Measurements from ENCODE around the gene TSPAN9.

Gene TSPAN9

GRCh38 chr12:3042826-3043225 is 34.4 kb upstream of the TSPAN9 start:
- Histone ChIP-seq H3K27me3 (ENCODE audit: insufficient read depth, poor library complexity, severe bottlenecking) (no peaks in the 10 kb centered on the region), H3K36me3 (ENCODE audit: low read depth) (peaks cover 8% of the 10 kb centered on the region), H3K9me3 (ENCODE audit: severe bottlenecking) (no peaks in the 10 kb centered on the region), H3K4me3 (ENCODE audit: severe bottlenecking) (no peak overlapping the region), H3K4me1 (ENCODE audit: insufficient read depth, poor library complexity, severe bottlenecking) (no peaks in the 10 kb centered on the region), H3K27ac (ENCODE audit: poor library complexity, severe bottlenecking) (no peak overlapping the region)
- ATAC-seq (ENCODE audit: low read depth) (no peak), DNase-seq (ENCODE audit: low spot score) (peak; percentile 51)
- no peak for TF ChIP-seq CTCF (IDR thresholded peaks at IDR 0.05; ENCODE audit: poor library complexity, severe bottlenecking)

- Histone ChIP-seq H3K9me3 (ENCODE audit: severe bottlenecking) (no peaks in the 10 kb centered on the region), H3K4me1 (ENCODE audit: insufficient read depth, poor library complexity, severe bottlenecking) (no peaks in the 10 kb centered on the region), H3K27me3 (ENCODE audit: insufficient read depth, poor library complexity, severe bottlenecking) (no peaks in the 10 kb centered on the region), H3K4me3 (ENCODE audit: severe bottlenecking) (no peak overlapping the region), H3K36me3 (ENCODE audit: low read depth) (peaks cover 8% of the 10 kb centered on the region), H3K27ac (ENCODE audit: poor library complexity, severe bottlenecking) (no peak overlapping the region)
- DNase-seq (ENCODE audit: low spot score) (peak; percentile 64), ATAC-seq (ENCODE audit: low read depth) (no peak)
- TF ChIP-seq CTCF (IDR thresholded peaks at IDR 0.05; ENCODE audit: poor library complexity, severe bottlenecking), result no peak
Observed at GRCh38 chr12:3043406-3043805, 33.8 kb upstream of the TSPAN9 start.

GRCh38 chr12:3044141-3044630 is 33.0 kb upstream of the TSPAN9 start:
- peaks cover 8% of the 10 kb centered on the region for H3K36me3 ChIP-seq (ENCODE audit: low read depth)
- TF ChIP-seq CTCF (IDR thresholded peaks at IDR 0.05; ENCODE audit: poor library complexity, severe bottlenecking), result no peak
- no peaks in the 10 kb centered on the region for H3K9me3 ChIP-seq (ENCODE audit: severe bottlenecking)
- H3K4me1 ChIP-seq (ENCODE audit: insufficient read depth, poor library complexity, severe bottlenecking), result no peaks in the 10 kb centered on the region
- DNase-seq (ENCODE audit: low spot score) (peak; percentile 64), ATAC-seq (ENCODE audit: low read depth) (no peak)
- H3K27ac ChIP-seq (ENCODE audit: poor library complexity, severe bottlenecking), result no peak overlapping the region
- H3K27me3 ChIP-seq (ENCODE audit: insufficient read depth, poor library complexity, severe bottlenecking), result no peaks in the 10 kb centered on the region
- no peak overlapping the region for H3K4me3 ChIP-seq (ENCODE audit: severe bottlenecking)

- no peaks in the 10 kb centered on the region for H3K9me3 ChIP-seq (ENCODE audit: severe bottlenecking)
- no peak overlapping the region for H3K27ac ChIP-seq (ENCODE audit: poor library complexity, severe bottlenecking)
- H3K36me3 ChIP-seq (ENCODE audit: low read depth), result peaks cover 2% of the 10 kb centered on the region; the same call in 1 of the 2 replicates
- H3K4me1 ChIP-seq (ENCODE audit: insufficient read depth, poor library complexity, severe bottlenecking), result no peaks in the 10 kb centered on the region
- DNase-seq (ENCODE audit: low spot score) (no peak), ATAC-seq (ENCODE audit: low read depth) (no peak)
- TF ChIP-seq CTCF (IDR thresholded peaks at IDR 0.05; ENCODE audit: poor library complexity, severe bottlenecking), result no peak
- no peak overlapping the region for H3K4me3 ChIP-seq (ENCODE audit: severe bottlenecking)
- H3K27me3 ChIP-seq (ENCODE audit: insufficient read depth, poor library complexity, severe bottlenecking), result no peaks in the 10 kb centered on the region
Observed at GRCh38 chr12:3045494-3045893, 31.7 kb upstream of the TSPAN9 start.

GRCh38 chr12:3045989-3046388 is 31.2 kb upstream of the TSPAN9 start:
- no peak for ATAC-seq (ENCODE audit: low read depth)
- Histone ChIP-seq H3K27ac (ENCODE audit: poor library complexity, severe bottlenecking) (no peak overlapping the region), H3K36me3 (ENCODE audit: low read depth) (no peaks in the 10 kb centered on the region), H3K4me3 (ENCODE audit: severe bottlenecking) (no peak overlapping the region), H3K4me1 (ENCODE audit: insufficient read depth, poor library complexity, severe bottlenecking) (no peaks in the 10 kb centered on the region), H3K9me3 (ENCODE audit: severe bottlenecking) (no peaks in the 10 kb centered on the region), H3K27me3 (ENCODE audit: insufficient read depth, poor library complexity, severe bottlenecking) (no peaks in the 10 kb centered on the region)
- no peak for DNase-seq (ENCODE audit: low spot score)
- no peak for TF ChIP-seq CTCF (IDR thresholded peaks at IDR 0.05; ENCODE audit: poor library complexity, severe bottlenecking)
